Left renal pelvis (tissue), 4 donors: ENCODE measurements around the gene SP9. TPM values are rescaled to one million over a fixed set of nuclear protein-coding genes. Genes with fewer than 3 reads are reported as not detected.
"Not testable (repeated sequence)": the region's sequence is repeated elsewhere in the genome, so short reads cannot be mapped to it uniquely, and the experiment has no call there.

Source experiments
- DNase-seq, 4 donors: peaks; one replicate each; pipeline ENCODE4 v3.0.0-alpha.2; 2013; ENCODE audit warnings: low read depth in 4 of 4, low spot score in 3 of 4
- polyA plus RNA-seq, 4 donors: library from polyadenylated mRNA; unstranded; fragments of 120-200 nt; gene quantifications; one replicate each; pipeline ENCODE4 v1.2.1, GENCODE V29; 2013; ENCODE audit not compliant: insufficient read length in 4 of 4

SP9 gene
- polyA plus RNA-seq, 4 donors, result not detected

- no peak for DNase-seq
Measured at GRCh38 chr2:174343623-174344455, 9.1 kb downstream of the SP9 start.

- peak in 1 of 4 donors; percentile 20 for DNase-seq
Measured at GRCh38 chr2:174344716-174345461, 10.1 kb downstream of the SP9 start.

- no peak for DNase-seq
Measured at GRCh38 chr2:174350018-174350417, 15.3 kb downstream of the SP9 start.

- DNase-seq, result no peak
Measured at GRCh38 chr2:174350593-174351181, 15.9 kb downstream of the SP9 start.

GRCh38 chr2:174353004-174353403, 18.2 kb downstream of the SP9 start:
- DNase-seq, result no peak

GRCh38 chr2:174356347-174356746, 21.6 kb downstream of the SP9 start:
- DNase-seq, result no peak

- not testable (repeated sequence) for DNase-seq
Measured at GRCh38 chr2:174359663-174360062, 24.9 kb downstream of the SP9 start.

GRCh38 chr2:174362949-174363348, 28.2 kb downstream of the SP9 start:
- DNase-seq, result no peak

- not testable (repeated sequence) for DNase-seq
Measured at GRCh38 chr2:174363492-174364225, 28.9 kb downstream of the SP9 start.

GRCh38 chr2:174364628-174365027, 29.9 kb downstream of the SP9 start:
- no peak for DNase-seq

GRCh38 chr2:174365571-174365970, 30.8 kb downstream of the SP9 start:
- no peak for DNase-seq

- DNase-seq, result no peak
Measured at GRCh38 chr2:174368691-174369090, 33.9 kb downstream of the SP9 start.

- no peak for DNase-seq
Measured at GRCh38 chr2:174376967-174377366, 42.2 kb downstream of the SP9 start.

GRCh38 chr2:174383796-174384195, 49.0 kb downstream of the SP9 start:
- no peak for DNase-seq

- no peak for DNase-seq
Measured at GRCh38 chr2:174385201-174385600, 50.4 kb downstream of the SP9 start.

Other genes with a start within 250 kb of the SP9 start
- gene OLA1, start 86.4 kb upstream of the SP9 start, polyA plus RNA-seq, result 100 to 1,000 TPM in 3 of 4 donors, 10 to 100 TPM in 1; 99.6 to 200 (median 161) TPM
- 10 to 100 TPM; 26.8 to 32.8 (median 28.7) TPM for gene SCRN3, start 60.8 kb downstream of the SP9 start, polyA plus RNA-seq
- gene GPR155, start 152.1 kb downstream of the SP9 start, polyA plus RNA-seq, result 1 to 10 TPM; 2.6 to 8.3 (median 7.2) TPM